Central memory CD8-positive, alpha-beta T cell (primary cell): ENCODE results near the gene ALG14.
A peak's percentile ranks its signal among the peaks of the same experiment; 100 is the strongest.
"Not testable (repeated sequence)": the region's sequence is repeated elsewhere in the genome, so short reads cannot be mapped to it uniquely, and the experiment has no call there.

Experiments used
- ATAC-seq: fragments of 150-1000 bp; cut with Tn5 transposase; replicated peaks from 2 replicates; pipeline ENCODE4 v1.10.0; 2022; ENCODE audit warnings: mild to moderate bottlenecking, moderate FRiP score, moderate number of reproducible peaks; ENCODE audit not compliant: poor library complexity, severe bottlenecking; ENCODE audit errors: extremely low read depth
- DNase-seq, 2 donors: peaks; one replicate each; pipeline ENCODE4 v3.0.0; 2021; ENCODE audit warnings: low spot score in 2 of 2
- H3K27ac Mint-ChIP-seq: one replicate; pipeline ENCODE4 v1.8.0; 2022; ENCODE audit warnings: low read depth, mild to moderate bottlenecking, moderate library complexity, mixed read lengths
- H3K27me3 Mint-ChIP-seq: one replicate; pipeline ENCODE4 v1.8.0; 2022; ENCODE audit warnings: mixed read lengths
- H3K36me3 Mint-ChIP-seq: one replicate; pipeline ENCODE4 v1.8.0; 2022; ENCODE audit warnings: mild to moderate bottlenecking, moderate library complexity, mixed read lengths; ENCODE audit not compliant: insufficient read depth
- H3K4me1 Mint-ChIP-seq: one replicate; pipeline ENCODE4 v1.8.0; 2022; ENCODE audit warnings: mixed read lengths
- H3K4me3 Mint-ChIP-seq: one replicate; pipeline ENCODE4 v1.8.0; 2022; ENCODE audit warnings: mild to moderate bottlenecking, moderate library complexity, mixed read lengths
- H3K9me3 Mint-ChIP-seq: one replicate; pipeline ENCODE4 v1.8.0; 2022; ENCODE audit warnings: mixed read lengths

Gene ALG14

GRCh38 chr1:95049935-95050334 is 22.8 kb downstream of the ALG14 start:
- Mint-ChIP-seq H3K27ac (no peak overlapping the region), H3K4me1 (no peaks in the 10 kb centered on the region), H3K9me3 (no peaks in the 10 kb centered on the region), H3K36me3 (peaks cover 2% of the 10 kb centered on the region), H3K27me3 (no peaks in the 10 kb centered on the region), H3K4me3 (no peak overlapping the region)
- ATAC-seq, result no peak
- DNase-seq, result no peak

- H3K9me3 Mint-ChIP-seq, result no peaks in the 10 kb centered on the region
- no peaks in the 10 kb centered on the region for H3K36me3 Mint-ChIP-seq
- H3K27ac Mint-ChIP-seq, result no peak overlapping the region
- no peak for DNase-seq
- H3K4me3 Mint-ChIP-seq, result no peak overlapping the region
- no peaks in the 10 kb centered on the region for H3K4me1 Mint-ChIP-seq
- no peaks in the 10 kb centered on the region for H3K27me3 Mint-ChIP-seq
- ATAC-seq, result no peak
These were observed 24.4 kb downstream of the ALG14 start for GRCh38 chr1:95048317-95048716.

- DNase-seq, H3K9me3 Mint-ChIP-seq, H3K27me3 Mint-ChIP-seq, H3K4me3 Mint-ChIP-seq, H3K4me1 Mint-ChIP-seq, H3K27ac Mint-ChIP-seq, H3K36me3 Mint-ChIP-seq, ATAC-seq: not testable (repeated sequence)
These were observed 25.1 kb downstream of the ALG14 start for GRCh38 chr1:95047624-95048023.

- H3K27me3 Mint-ChIP-seq, result no peaks in the 10 kb centered on the region
- no peaks in the 10 kb centered on the region for H3K36me3 Mint-ChIP-seq
- H3K4me1 Mint-ChIP-seq, result no peaks in the 10 kb centered on the region
- no peak for DNase-seq
- no peak for ATAC-seq
- no peak overlapping the region for H3K4me3 Mint-ChIP-seq
- no peak overlapping the region for H3K27ac Mint-ChIP-seq
- no peaks in the 10 kb centered on the region for H3K9me3 Mint-ChIP-seq
These were observed 26.4 kb downstream of the ALG14 start for GRCh38 chr1:95046359-95046758.

GRCh38 chr1:95043141-95043980 is 29.4 kb downstream of the ALG14 start:
- Mint-ChIP-seq H3K9me3 (no peaks in the 10 kb centered on the region), H3K4me1 (no peaks in the 10 kb centered on the region), H3K36me3 (no peaks in the 10 kb centered on the region), H3K27me3 (no peaks in the 10 kb centered on the region), H3K4me3 (no peak overlapping the region), H3K27ac (no peak overlapping the region)
- peak; percentile 59 to 65 for DNase-seq
- ATAC-seq, result peak; percentile 95

- Mint-ChIP-seq H3K4me3 (no peak overlapping the region), H3K27ac (no peak overlapping the region), H3K4me1 (no peaks in the 10 kb centered on the region), H3K36me3 (no peaks in the 10 kb centered on the region), H3K9me3 (no peaks in the 10 kb centered on the region), H3K27me3 (no peaks in the 10 kb centered on the region)
- no peak for ATAC-seq
- no peak for DNase-seq
These were observed 30.5 kb downstream of the ALG14 start for GRCh38 chr1:95042286-95042685.

GRCh38 chr1:95041491-95042165 is 31.1 kb downstream of the ALG14 start:
- H3K27ac Mint-ChIP-seq, result no peak overlapping the region
- no peaks in the 10 kb centered on the region for H3K9me3 Mint-ChIP-seq
- ATAC-seq (no peak), DNase-seq (no peak)
- H3K27me3 Mint-ChIP-seq, result no peaks in the 10 kb centered on the region
- H3K4me3 Mint-ChIP-seq, result no peak overlapping the region
- no peaks in the 10 kb centered on the region for H3K36me3 Mint-ChIP-seq
- H3K4me1 Mint-ChIP-seq, result no peaks in the 10 kb centered on the region

- Mint-ChIP-seq H3K4me3 (no peak overlapping the region), H3K9me3 (no peaks in the 10 kb centered on the region), H3K27ac (no peak overlapping the region), H3K4me1 (no peaks in the 10 kb centered on the region), H3K27me3 (no peaks in the 10 kb centered on the region), H3K36me3 (no peaks in the 10 kb centered on the region)
- ATAC-seq (no peak), DNase-seq (no peak)
These were observed 32.7 kb downstream of the ALG14 start for GRCh38 chr1:95040032-95040525.

- H3K27ac Mint-ChIP-seq, result no peak overlapping the region
- no peak overlapping the region for H3K4me3 Mint-ChIP-seq
- H3K4me1 Mint-ChIP-seq, result no peaks in the 10 kb centered on the region
- ATAC-seq, result no peak
- H3K36me3 Mint-ChIP-seq, result no peaks in the 10 kb centered on the region
- no peaks in the 10 kb centered on the region for H3K9me3 Mint-ChIP-seq
- H3K27me3 Mint-ChIP-seq, result no peaks in the 10 kb centered on the region
- DNase-seq, result no peak
These were observed 33.3 kb downstream of the ALG14 start for GRCh38 chr1:95039360-95040031.

GRCh38 chr1:95035536-95035935 is 37.2 kb downstream of the ALG14 start:
- no peak overlapping the region for H3K27ac Mint-ChIP-seq
- ATAC-seq (no peak), DNase-seq (no peak)
- H3K36me3 Mint-ChIP-seq, result no peaks in the 10 kb centered on the region
- no peaks in the 10 kb centered on the region for H3K9me3 Mint-ChIP-seq
- H3K4me1 Mint-ChIP-seq, result no peaks in the 10 kb centered on the region
- H3K4me3 Mint-ChIP-seq, result no peak overlapping the region
- no peaks in the 10 kb centered on the region for H3K27me3 Mint-ChIP-seq

GRCh38 chr1:95034506-95034905 is 38.2 kb downstream of the ALG14 start:
- Mint-ChIP-seq H3K4me3 (no peak overlapping the region), H3K27me3 (no peaks in the 10 kb centered on the region), H3K9me3 (no peaks in the 10 kb centered on the region), H3K27ac (no peak overlapping the region), H3K36me3 (no peaks in the 10 kb centered on the region), H3K4me1 (no peaks in the 10 kb centered on the region)
- DNase-seq (no peak), ATAC-seq (no peak)

GRCh38 chr1:95033843-95034242 is 38.9 kb downstream of the ALG14 start:
- H3K9me3 Mint-ChIP-seq, result no peaks in the 10 kb centered on the region
- ATAC-seq (no peak), DNase-seq (no peak)
- no peaks in the 10 kb centered on the region for H3K4me1 Mint-ChIP-seq
- H3K36me3 Mint-ChIP-seq, result no peaks in the 10 kb centered on the region
- H3K27me3 Mint-ChIP-seq, result no peaks in the 10 kb centered on the region
- no peak overlapping the region for H3K27ac Mint-ChIP-seq
- no peak overlapping the region for H3K4me3 Mint-ChIP-seq
